ENCODE results near the gene FHIP1A.

GRCh38 chr4:151407018-151407417 lies 2.0 kb upstream of the FHIP1A start:
- TF ChIP-seq GATA2 (IDR thresholded peaks at IDR 0.05; ENCODE audit: low read depth, low read length), result no peak
- TF ChIP-seq GATA3 (IDR thresholded peaks at IDR 0.05; ENCODE audit: low read depth, low read length), result no peak

Data from SH-SY5Y (cell line).